Measurements from ENCODE around the gene WNK1.

Gene WNK1

GRCh38 chr12:867905-868304 is 115.5 kb downstream of the WNK1 start:
- DNase-seq: no peak

- DNase-seq: peak; percentile 9
Observed at GRCh38 chr12:868722-869121, 116.3 kb downstream of the WNK1 start.

DNA sequence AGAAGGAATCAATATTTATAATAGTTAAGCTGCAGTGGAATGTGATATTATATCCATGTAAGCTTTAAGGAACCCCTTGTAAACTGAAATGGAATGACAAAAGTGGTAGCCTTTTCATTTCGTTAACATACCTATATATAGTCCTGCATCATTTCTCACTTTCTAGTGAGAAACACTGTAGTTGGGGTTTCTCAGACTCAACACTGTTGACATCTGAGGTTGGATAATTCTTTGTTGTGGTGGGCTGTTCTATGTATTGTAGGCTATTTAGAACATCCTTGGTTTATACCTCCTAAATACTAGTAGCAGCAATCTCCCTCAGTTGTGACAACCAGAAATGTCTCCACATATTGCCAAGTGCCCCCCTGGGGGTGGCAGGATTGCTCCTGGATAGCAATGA is 118.0 kb downstream of the WNK1 start:
- no peak for DNase-seq

GRCh38 chr12:873954-874353 is 121.6 kb downstream of the WNK1 start:
- no peak for DNase-seq

DNA sequence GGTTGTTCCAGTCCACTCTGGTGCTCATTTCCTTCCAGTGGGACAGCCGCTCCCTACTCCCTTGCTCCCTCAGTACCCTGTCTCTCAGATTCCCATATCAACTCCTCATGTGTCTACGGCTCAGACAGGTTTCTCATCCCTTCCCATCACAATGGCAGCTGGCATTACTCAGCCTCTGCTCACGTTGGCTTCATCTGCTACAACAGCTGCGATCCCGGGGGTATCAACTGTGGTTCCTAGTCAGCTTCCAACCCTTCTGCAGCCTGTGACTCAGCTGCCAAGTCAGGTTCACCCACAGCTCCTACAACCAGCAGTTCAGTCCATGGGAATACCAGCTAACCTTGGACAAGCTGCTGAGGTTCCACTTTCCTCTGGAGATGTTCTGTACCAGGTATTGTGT is 127.3 kb downstream of the WNK1 start:
- DNase-seq: no peak

DNA sequence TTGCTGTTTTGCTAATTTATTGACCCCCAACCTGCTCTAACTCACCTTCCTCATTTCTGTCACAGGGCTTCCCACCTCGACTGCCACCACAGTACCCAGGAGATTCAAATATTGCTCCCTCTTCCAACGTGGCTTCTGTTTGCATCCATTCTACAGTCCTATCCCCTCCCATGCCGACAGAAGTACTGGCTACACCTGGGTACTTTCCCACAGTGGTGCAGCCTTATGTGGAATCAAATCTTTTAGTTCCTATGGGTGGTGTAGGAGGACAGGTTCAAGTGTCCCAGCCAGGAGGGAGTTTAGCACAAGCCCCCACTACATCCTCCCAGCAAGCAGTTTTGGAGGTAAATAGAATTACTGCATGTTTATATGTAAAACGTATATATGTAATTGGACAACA is 128.3 kb downstream of the WNK1 start:
- no peak for DNase-seq

GRCh38 chr12:884746-885414 is 132.5 kb downstream of the WNK1 start:
- DNase-seq: no peak

- no peak for DNase-seq
Observed at GRCh38 chr12:885701-886100, 133.3 kb downstream of the WNK1 start.

- DNase-seq: no peak
Observed at GRCh38 chr12:886206-886605, 133.8 kb downstream of the WNK1 start.

GRCh38 chr12:894226-894625 is 141.8 kb downstream of the WNK1 start:
- DNase-seq: no peak

- no peak for DNase-seq
Observed at GRCh38 chr12:896031-896430, 143.7 kb downstream of the WNK1 start.

- DNase-seq: no peak
Observed at GRCh38 chr12:897386-897785, 145.0 kb downstream of the WNK1 start.

- DNase-seq: no peak
Observed at GRCh38 chr12:902581-902980, 150.2 kb downstream of the WNK1 start.

DNA sequence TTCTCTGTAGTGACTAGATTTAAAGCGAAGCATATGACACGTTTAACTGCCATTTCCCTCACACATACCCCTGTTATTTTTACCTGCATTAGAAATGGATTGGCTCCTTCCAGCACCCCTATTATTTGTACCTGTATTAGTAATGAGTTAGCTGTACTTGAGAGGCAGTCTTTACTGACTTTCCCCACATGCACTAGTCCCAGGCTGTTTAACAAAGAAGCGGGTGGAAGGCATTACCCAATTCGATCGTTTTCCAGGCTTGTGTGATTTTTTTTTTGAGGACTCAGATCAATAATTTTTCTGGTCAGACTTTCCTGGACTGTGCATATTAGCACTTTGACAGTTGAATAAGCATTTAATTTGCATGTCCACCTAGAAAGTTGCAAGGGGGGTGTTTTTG is 150.7 kb downstream of the WNK1 start:
- DNase-seq: no peak

GRCh38 chr12:904010-904414 is 151.6 kb downstream of the WNK1 start:
- DNase-seq: no peak

DNA sequence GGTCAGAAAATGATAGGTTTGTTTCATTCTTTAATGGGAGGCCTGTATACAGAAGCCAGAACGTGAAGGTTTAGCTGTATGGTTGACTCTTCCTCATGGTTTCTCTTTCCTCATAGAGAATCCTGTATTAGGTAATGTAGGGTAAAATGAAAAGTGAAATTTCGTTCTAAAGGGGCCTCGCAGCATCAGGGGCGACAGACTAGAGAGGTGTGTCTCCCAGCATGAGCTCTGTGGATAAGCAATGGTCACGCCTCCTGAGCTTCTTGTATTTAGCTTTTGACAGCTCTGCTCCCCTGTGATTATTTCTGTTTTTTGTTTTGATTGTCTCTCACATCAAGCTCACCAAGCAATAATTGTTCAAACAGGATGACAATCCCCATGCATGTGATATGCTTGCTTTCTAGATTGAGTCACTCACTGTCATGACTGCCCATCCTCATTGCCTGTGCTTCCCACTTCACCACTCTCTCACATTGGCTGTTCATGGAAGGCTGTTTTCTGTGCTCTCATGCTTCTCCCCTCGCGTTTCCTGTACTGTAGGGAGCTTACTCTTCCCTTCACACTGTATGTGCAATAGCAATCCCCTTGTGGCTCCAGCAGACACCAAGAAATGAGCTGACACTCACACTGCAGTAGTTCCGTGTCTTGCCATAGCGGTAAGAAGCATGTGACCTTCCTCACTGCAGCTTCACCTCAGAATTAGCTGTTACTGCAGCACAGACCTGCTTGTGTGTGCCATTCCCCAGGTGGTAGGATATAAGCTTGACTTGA is 153.1 kb downstream of the WNK1 start:
- DNase-seq: no peak

- DNase-seq: no peak
Observed at GRCh38 chr12:906062-906585, 153.7 kb downstream of the WNK1 start.

GRCh38 chr12:907413-908185 is 155.2 kb downstream of the WNK1 start:
- DNase-seq: no peak

DNA sequence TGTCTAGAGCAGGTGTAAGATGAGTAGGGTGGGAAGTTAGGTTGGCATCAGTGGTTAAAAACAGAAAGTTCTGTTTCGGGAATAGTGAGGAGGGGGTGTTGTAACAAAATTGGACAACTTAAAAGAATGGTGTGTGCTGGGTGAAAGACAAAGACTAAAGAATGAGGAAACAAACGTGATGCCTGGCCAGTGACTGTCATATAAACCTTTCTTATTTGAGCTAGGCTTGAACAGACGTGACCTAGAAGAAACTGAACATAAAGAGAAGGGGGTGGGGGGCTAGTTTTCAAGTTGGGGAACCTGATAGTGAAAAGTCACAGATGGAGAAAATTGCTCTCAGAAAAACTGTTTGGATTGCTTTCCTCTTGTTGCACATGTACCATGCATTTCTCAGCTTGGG is 157.5 kb downstream of the WNK1 start:
- no peak for DNase-seq

DNA sequence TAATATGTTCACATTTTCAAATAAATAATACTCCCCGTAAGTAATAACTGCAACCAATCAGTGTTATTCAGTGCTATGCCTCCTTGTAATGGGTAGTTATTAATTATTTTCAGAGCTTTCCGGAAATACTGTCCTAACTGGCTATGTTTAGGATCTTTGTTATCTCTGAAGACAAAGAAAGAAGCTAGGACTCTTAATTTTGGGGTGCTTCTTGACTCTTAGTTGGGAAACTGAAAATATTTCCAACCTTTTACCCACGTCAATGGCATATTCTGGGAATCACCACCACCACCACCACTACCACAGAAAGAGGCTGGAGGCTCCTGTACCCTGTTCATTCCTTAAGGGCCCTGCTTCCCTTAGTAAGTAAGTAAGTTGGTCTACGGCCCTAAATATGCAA is 158.0 kb downstream of the WNK1 start:
- DNase-seq: no peak

DNA sequence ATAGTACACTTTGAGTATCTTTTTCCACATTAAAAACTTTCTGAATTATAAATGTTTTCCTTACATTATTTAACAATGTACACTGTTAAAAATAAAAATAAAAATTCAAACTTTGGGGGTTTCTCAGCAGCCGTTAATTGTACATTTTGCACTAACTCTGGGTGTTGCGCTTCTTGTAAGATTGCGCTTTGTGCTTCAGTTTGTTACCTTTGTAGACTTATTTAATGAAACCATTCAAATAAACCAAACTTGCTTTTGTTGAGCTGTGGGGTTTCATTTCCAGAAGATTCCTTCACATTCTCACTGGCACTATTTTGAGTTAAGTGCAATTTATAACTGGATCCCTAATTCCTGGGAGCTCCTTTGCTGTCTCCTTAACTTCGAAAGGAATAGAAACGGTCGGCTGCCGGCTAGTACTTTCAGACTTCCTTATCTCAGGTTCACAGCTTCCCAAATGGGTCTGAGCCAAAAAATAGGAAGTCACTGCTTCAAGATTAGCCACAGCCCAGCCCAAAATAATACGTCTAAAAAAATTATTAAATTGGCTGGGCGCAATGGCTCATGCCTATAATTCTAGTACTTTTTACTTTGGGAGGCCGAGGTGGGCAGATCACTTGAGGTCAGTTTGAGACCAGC is 158.9 kb downstream of the WNK1 start:
- DNase-seq: no peak

GRCh38 chr12:912466-913235 is 160.3 kb downstream of the WNK1 start:
- no peak for DNase-seq
